ENCODE results near the gene NDE1.

NDE1 gene

GRCh38 chr16:15736529-15736928, 86.5 kb downstream of the NDE1 start:
- DNase-seq (ENCODE audit: low spot score): no peak
- no peaks in the 10 kb centered on the region for H3K9me3 Mint-ChIP-seq
- peaks cover 4% of the 10 kb centered on the region for H3K36me3 Mint-ChIP-seq (ENCODE audit: low read depth)
- H3K27me3 Mint-ChIP-seq (ENCODE audit: low read depth): no peaks in the 10 kb centered on the region
- no peak overlapping the region for H3K27ac Mint-ChIP-seq
- no peak overlapping the region for H3K4me3 Mint-ChIP-seq
- no peaks in the 10 kb centered on the region for H3K4me1 Mint-ChIP-seq (ENCODE audit: low read depth)

GRCh38 chr16:15737140-15737644, 87.1 kb downstream of the NDE1 start:
- H3K9me3 Mint-ChIP-seq: no peaks in the 10 kb centered on the region
- H3K36me3 Mint-ChIP-seq (ENCODE audit: low read depth): peaks cover 4% of the 10 kb centered on the region
- H3K4me3 Mint-ChIP-seq: no peak overlapping the region
- H3K27me3 Mint-ChIP-seq (ENCODE audit: low read depth): no peaks in the 10 kb centered on the region
- DNase-seq (ENCODE audit: low spot score): no peak
- no peak overlapping the region for H3K27ac Mint-ChIP-seq
- no peaks in the 10 kb centered on the region for H3K4me1 Mint-ChIP-seq (ENCODE audit: low read depth)

GRCh38 chr16:15739464-15739863, 89.4 kb downstream of the NDE1 start:
- Mint-ChIP-seq H3K27ac (no peak overlapping the region), H3K27me3 (ENCODE audit: low read depth) (no peaks in the 10 kb centered on the region), H3K36me3 (ENCODE audit: low read depth) (peaks cover 2% of the 10 kb centered on the region), H3K4me1 (ENCODE audit: low read depth) (no peaks in the 10 kb centered on the region), H3K4me3 (no peak overlapping the region), H3K9me3 (no peaks in the 10 kb centered on the region)
- no peak for DNase-seq (ENCODE audit: low spot score)

GRCh38 chr16:15739950-15740349, 89.9 kb downstream of the NDE1 start:
- Mint-ChIP-seq H3K4me1 (ENCODE audit: low read depth) (no peaks in the 10 kb centered on the region), H3K4me3 (no peak overlapping the region), H3K9me3 (no peaks in the 10 kb centered on the region), H3K36me3 (ENCODE audit: low read depth) (peaks cover 2% of the 10 kb centered on the region), H3K27ac (no peak overlapping the region), H3K27me3 (ENCODE audit: low read depth) (no peaks in the 10 kb centered on the region)
- DNase-seq (ENCODE audit: low spot score): no peak

- H3K36me3 Mint-ChIP-seq (ENCODE audit: low read depth): peaks cover 2% of the 10 kb centered on the region
- no peaks in the 10 kb centered on the region for H3K9me3 Mint-ChIP-seq
- H3K4me1 Mint-ChIP-seq (ENCODE audit: low read depth): no peaks in the 10 kb centered on the region
- DNase-seq (ENCODE audit: low spot score): no peak
- H3K27me3 Mint-ChIP-seq (ENCODE audit: low read depth): no peaks in the 10 kb centered on the region
- H3K27ac Mint-ChIP-seq: no peak overlapping the region
- no peak overlapping the region for H3K4me3 Mint-ChIP-seq
These were observed 91.3 kb downstream of the NDE1 start for GRCh38 chr16:15741207-15741871.

- H3K36me3 Mint-ChIP-seq (ENCODE audit: low read depth): peaks cover 2% of the 10 kb centered on the region
- no peaks in the 10 kb centered on the region for H3K4me1 Mint-ChIP-seq (ENCODE audit: low read depth)
- no peak for DNase-seq (ENCODE audit: low spot score)
- H3K27ac Mint-ChIP-seq: no peak overlapping the region
- no peak overlapping the region for H3K4me3 Mint-ChIP-seq
- no peaks in the 10 kb centered on the region for H3K9me3 Mint-ChIP-seq
- H3K27me3 Mint-ChIP-seq (ENCODE audit: low read depth): no peaks in the 10 kb centered on the region
These were observed 92.7 kb downstream of the NDE1 start for GRCh38 chr16:15742716-15743115.

GRCh38 chr16:15743657-15744056, 93.6 kb downstream of the NDE1 start:
- no peak overlapping the region for H3K4me3 Mint-ChIP-seq
- H3K27me3 Mint-ChIP-seq (ENCODE audit: low read depth): no peaks in the 10 kb centered on the region
- H3K36me3 Mint-ChIP-seq (ENCODE audit: low read depth): peaks cover 2% of the 10 kb centered on the region
- H3K4me1 Mint-ChIP-seq (ENCODE audit: low read depth): no peaks in the 10 kb centered on the region
- H3K9me3 Mint-ChIP-seq: no peaks in the 10 kb centered on the region
- no peak for DNase-seq (ENCODE audit: low spot score)
- no peak overlapping the region for H3K27ac Mint-ChIP-seq

- DNase-seq (ENCODE audit: low spot score): no peak
- peaks cover 2% of the 10 kb centered on the region for H3K36me3 Mint-ChIP-seq (ENCODE audit: low read depth)
- H3K4me3 Mint-ChIP-seq: no peak overlapping the region
- H3K4me1 Mint-ChIP-seq (ENCODE audit: low read depth): no peaks in the 10 kb centered on the region
- H3K27ac Mint-ChIP-seq: no peak overlapping the region
- H3K27me3 Mint-ChIP-seq (ENCODE audit: low read depth): no peaks in the 10 kb centered on the region
- no peaks in the 10 kb centered on the region for H3K9me3 Mint-ChIP-seq
These were observed 96.3 kb downstream of the NDE1 start for GRCh38 chr16:15746332-15746731.

GRCh38 chr16:15747937-15748336, 97.9 kb downstream of the NDE1 start:
- Mint-ChIP-seq H3K27ac (no peak overlapping the region), H3K27me3 (ENCODE audit: low read depth) (no peaks in the 10 kb centered on the region), H3K4me1 (ENCODE audit: low read depth) (no peaks in the 10 kb centered on the region), H3K36me3 (ENCODE audit: low read depth) (no peaks in the 10 kb centered on the region), H3K4me3 (no peak overlapping the region), H3K9me3 (no peaks in the 10 kb centered on the region)
- DNase-seq (ENCODE audit: low spot score): no peak

- no peak overlapping the region for H3K27ac Mint-ChIP-seq
- H3K4me1 Mint-ChIP-seq (ENCODE audit: low read depth): no peaks in the 10 kb centered on the region
- H3K27me3 Mint-ChIP-seq (ENCODE audit: low read depth): no peaks in the 10 kb centered on the region
- H3K9me3 Mint-ChIP-seq: no peaks in the 10 kb centered on the region
- no peak for DNase-seq (ENCODE audit: low spot score)
- no peak overlapping the region for H3K4me3 Mint-ChIP-seq
- H3K36me3 Mint-ChIP-seq (ENCODE audit: low read depth): no peaks in the 10 kb centered on the region
These were observed 98.6 kb downstream of the NDE1 start for GRCh38 chr16:15748654-15749053.

GRCh38 chr16:15749371-15749770, 99.3 kb downstream of the NDE1 start:
- H3K4me3 Mint-ChIP-seq: no peak overlapping the region
- no peaks in the 10 kb centered on the region for H3K4me1 Mint-ChIP-seq (ENCODE audit: low read depth)
- no peak overlapping the region for H3K27ac Mint-ChIP-seq
- no peak for DNase-seq (ENCODE audit: low spot score)
- H3K36me3 Mint-ChIP-seq (ENCODE audit: low read depth): no peaks in the 10 kb centered on the region
- H3K9me3 Mint-ChIP-seq: no peaks in the 10 kb centered on the region
- no peaks in the 10 kb centered on the region for H3K27me3 Mint-ChIP-seq (ENCODE audit: low read depth)

- H3K36me3 Mint-ChIP-seq (ENCODE audit: low read depth): no peaks in the 10 kb centered on the region
- no peaks in the 10 kb centered on the region for H3K9me3 Mint-ChIP-seq
- no peak overlapping the region for H3K4me3 Mint-ChIP-seq
- no peak overlapping the region for H3K27ac Mint-ChIP-seq
- H3K27me3 Mint-ChIP-seq (ENCODE audit: low read depth): no peaks in the 10 kb centered on the region
- no peak for DNase-seq (ENCODE audit: low spot score)
- H3K4me1 Mint-ChIP-seq (ENCODE audit: low read depth): no peaks in the 10 kb centered on the region
These were observed 99.9 kb downstream of the NDE1 start for GRCh38 chr16:15749985-15750384.

GRCh38 chr16:15751940-15752339, 101.9 kb downstream of the NDE1 start:
- Mint-ChIP-seq H3K27me3 (ENCODE audit: low read depth) (no peaks in the 10 kb centered on the region), H3K4me3 (no peak overlapping the region), H3K36me3 (ENCODE audit: low read depth) (no peaks in the 10 kb centered on the region), H3K9me3 (no peaks in the 10 kb centered on the region), H3K27ac (no peak overlapping the region), H3K4me1 (ENCODE audit: low read depth) (peaks cover 3% of the 10 kb centered on the region)
- no peak for DNase-seq (ENCODE audit: low spot score)

GRCh38 chr16:15752717-15753488, 102.9 kb downstream of the NDE1 start:
- no peak overlapping the region for H3K27ac Mint-ChIP-seq
- peaks cover 3% of the 10 kb centered on the region for H3K4me1 Mint-ChIP-seq (ENCODE audit: low read depth)
- H3K27me3 Mint-ChIP-seq (ENCODE audit: low read depth): no peaks in the 10 kb centered on the region
- DNase-seq (ENCODE audit: low spot score): no peak
- no peak overlapping the region for H3K4me3 Mint-ChIP-seq
- H3K36me3 Mint-ChIP-seq (ENCODE audit: low read depth): no peaks in the 10 kb centered on the region
- H3K9me3 Mint-ChIP-seq: no peaks in the 10 kb centered on the region
